ENCODE results near the gene NEGR1. TPM values are rescaled to one million over a fixed set of nuclear protein-coding genes. Genes with fewer than 3 reads are reported as not detected.

The NEGR1 gene
- total RNA-seq, 1 experiment from 2014 or later, result 2.9 TPM

DNA sequence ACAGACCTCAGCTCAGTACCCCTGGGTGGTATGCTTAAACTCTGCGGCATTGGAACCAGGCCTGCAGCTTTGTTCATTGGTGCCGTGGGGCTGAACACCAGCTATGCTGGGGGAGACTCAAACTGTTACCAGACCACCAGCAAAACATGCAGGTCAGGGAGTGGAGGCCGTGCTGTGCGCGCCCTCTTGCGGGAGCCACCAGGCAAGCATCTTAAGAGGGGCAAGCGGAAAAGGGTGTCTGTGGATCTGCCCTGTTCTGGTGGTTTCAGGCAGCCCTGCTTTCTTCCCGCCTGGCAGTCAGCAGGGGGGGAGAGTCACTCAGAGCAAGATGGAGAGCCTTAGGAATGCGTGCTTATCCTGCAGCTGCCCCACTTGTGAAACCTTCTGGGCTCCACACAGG lies 924.6 kb downstream of the NEGR1 start:
- Mint-ChIP-seq H3K27ac (no peak overlapping the region), H3K9me3 (peaks cover 18% of the 10 kb centered on the region), H3K4me1 (no peaks in the 10 kb centered on the region), H3K4me3 (no peak overlapping the region), H3K27me3 (ENCODE audit: low read depth) (no peaks in the 10 kb centered on the region; the same call in 1 of the 2 replicates), H3K36me3 (no peaks in the 10 kb centered on the region)
- CTCF ChIA-PET, result interaction anchor here (0.7 to 2.2 kb wide), 10 partner anchors 14 to 277 kb away, joined by 3 to 12 read pairs (median 4); partner anchors contain the start of gene ZRANB2
- ATAC-seq (peak; percentile 98), DNase-seq (ENCODE audit: low spot score) (peak; percentile 72)
- POLR2A ChIA-PET, result no interaction called here
- peak; percentile 39; the same call in 1 of the 2 replicates for TF ChIP-seq CTCF (IDR thresholded peaks at IDR 0.05)
- peak; percentile 91 for TF ChIP-seq ZNF121 (CRISPR knock-in tag; IDR thresholded peaks at IDR 0.05)
- TF ChIP-seq, protein P1, sequence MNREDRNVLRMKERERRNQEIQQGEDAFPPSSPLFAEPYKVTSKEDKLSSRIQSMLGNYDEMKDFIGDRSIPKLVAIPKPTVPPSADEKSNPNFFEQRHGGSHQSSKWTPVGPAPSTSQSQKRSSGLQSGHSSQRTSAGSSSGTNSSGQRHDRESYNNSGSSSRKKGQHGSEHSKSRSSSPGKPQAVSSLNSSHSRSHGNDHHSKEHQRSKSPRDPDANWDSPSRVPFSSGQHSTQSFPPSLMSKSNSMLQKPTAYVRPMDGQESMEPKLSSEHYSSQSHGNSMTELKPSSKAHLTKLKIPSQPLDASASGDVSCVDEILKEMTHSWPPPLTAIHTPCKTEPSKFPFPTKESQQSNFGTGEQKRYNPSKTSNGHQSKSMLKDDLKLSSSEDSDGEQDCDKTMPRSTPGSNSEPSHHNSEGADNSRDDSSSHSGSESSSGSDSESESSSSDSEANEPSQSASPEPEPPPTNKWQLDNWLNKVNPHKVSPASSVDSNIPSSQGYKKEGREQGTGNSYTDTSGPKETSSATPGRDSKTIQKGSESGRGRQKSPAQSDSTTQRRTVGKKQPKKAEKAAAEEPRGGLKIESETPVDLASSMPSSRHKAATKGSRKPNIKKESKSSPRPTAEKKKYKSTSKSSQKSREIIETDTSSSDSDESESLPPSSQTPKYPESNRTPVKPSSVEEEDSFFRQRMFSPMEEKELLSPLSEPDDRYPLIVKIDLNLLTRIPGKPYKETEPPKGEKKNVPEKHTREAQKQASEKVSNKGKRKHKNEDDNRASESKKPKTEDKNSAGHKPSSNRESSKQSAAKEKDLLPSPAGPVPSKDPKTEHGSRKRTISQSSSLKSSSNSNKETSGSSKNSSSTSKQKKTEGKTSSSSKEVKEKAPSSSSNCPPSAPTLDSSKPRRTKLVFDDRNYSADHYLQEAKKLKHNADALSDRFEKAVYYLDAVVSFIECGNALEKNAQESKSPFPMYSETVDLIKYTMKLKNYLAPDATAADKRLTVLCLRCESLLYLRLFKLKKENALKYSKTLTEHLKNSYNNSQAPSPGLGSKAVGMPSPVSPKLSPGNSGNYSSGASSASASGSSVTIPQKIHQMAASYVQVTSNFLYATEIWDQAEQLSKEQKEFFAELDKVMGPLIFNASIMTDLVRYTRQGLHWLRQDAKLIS (CRISPR knock-in tag; IDR thresholded peaks at IDR 0.05; ENCODE audit: borderline replicate concordance), result no peak
- TF ChIP-seq NFATC4 (CRISPR knock-in tag; IDR thresholded peaks at IDR 0.05), result no peak

DNA sequence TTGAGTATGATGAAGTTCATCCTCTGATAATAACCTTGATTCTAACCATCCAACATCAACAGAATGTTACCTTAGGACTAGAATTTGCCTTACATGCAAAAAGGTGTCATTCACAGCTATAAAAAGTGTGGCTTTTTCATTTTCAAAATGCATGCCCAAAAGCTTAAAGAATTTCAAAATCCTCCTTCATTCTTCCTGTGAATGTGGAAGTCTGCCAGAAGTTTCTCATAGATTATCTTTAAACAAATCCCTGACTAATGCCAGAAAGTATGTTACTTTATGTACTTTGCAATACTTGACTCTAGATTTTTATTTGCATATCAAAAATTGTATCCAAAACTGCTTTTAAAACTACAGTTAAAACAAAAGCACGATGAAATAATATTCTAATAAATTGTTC lies 930.9 kb downstream of the NEGR1 start:
- no peak for DNase-seq (ENCODE audit: low spot score)
- TF ChIP-seq CREM (CRISPR knock-in tag; IDR thresholded peaks at IDR 0.05) (no peak), ZNF121 (CRISPR knock-in tag; IDR thresholded peaks at IDR 0.05) (no peak), ZMAT4 (CRISPR knock-in tag; IDR thresholded peaks at IDR 0.05) (no peak), TP53 (CRISPR knock-in tag; IDR thresholded peaks at IDR 0.05) (no peak)
- no peaks in the 10 kb centered on the region for H3K4me1 Mint-ChIP-seq
- ATAC-seq, result no peak
- no peak overlapping the region for H3K4me3 Mint-ChIP-seq
- H3K27ac Mint-ChIP-seq, result no peak overlapping the region
- ChIA-PET CTCF (no interaction called here), POLR2A (no interaction called here)
- H3K9me3 Mint-ChIP-seq, result peaks cover 18% of the 10 kb centered on the region
- H3K27me3 Mint-ChIP-seq (ENCODE audit: low read depth), result no peaks in the 10 kb centered on the region; the same call in 1 of the 2 replicates
- no peaks in the 10 kb centered on the region for H3K36me3 Mint-ChIP-seq

- Mint-ChIP-seq H3K27me3 (ENCODE audit: low read depth) (no peaks in the 10 kb centered on the region; the same call in 1 of the 2 replicates), H3K27ac (no peak overlapping the region)
- CTCF ChIA-PET, result no interaction called here
Measured at GRCh38 chr1:71350805-71351204, 931.5 kb downstream of the NEGR1 start.

More at GRCh38 chr1:71350805-71351204, 931.5 kb downstream of the NEGR1 start:
- Mint-ChIP-seq H3K4me3 (no peak overlapping the region), H3K36me3 (no peaks in the 10 kb centered on the region), H3K4me1 (no peaks in the 10 kb centered on the region), H3K9me3 (peaks cover 18% of the 10 kb centered on the region)
- DNase-seq (ENCODE audit: low spot score), result no peak
- TF ChIP-seq E2F1 (CRISPR knock-in tag; IDR thresholded peaks at IDR 0.05) (no peak), ZMAT4 (CRISPR knock-in tag; IDR thresholded peaks at IDR 0.05) (no peak), ZNF219 (CRISPR knock-in tag; IDR thresholded peaks at IDR 0.05; ENCODE audit: borderline replicate concordance) (no peak), NR1H2 (CRISPR knock-in tag; IDR thresholded peaks at IDR 0.05) (no peak), ETV6 (CRISPR knock-in tag; IDR thresholded peaks at IDR 0.05) (no peak), ZNF396 (CRISPR knock-in tag; IDR thresholded peaks at IDR 0.05; ENCODE audit: borderline replicate concordance) (no peak), TCF7 (CRISPR knock-in tag; IDR thresholded peaks at IDR 0.05; ENCODE audit: low read depth) (no peak), SMAD4 (CRISPR knock-in tag; IDR thresholded peaks at IDR 0.05) (no peak), NFATC4 (CRISPR knock-in tag; IDR thresholded peaks at IDR 0.05) (no peak)
- TF ChIP-seq, protein P2, sequence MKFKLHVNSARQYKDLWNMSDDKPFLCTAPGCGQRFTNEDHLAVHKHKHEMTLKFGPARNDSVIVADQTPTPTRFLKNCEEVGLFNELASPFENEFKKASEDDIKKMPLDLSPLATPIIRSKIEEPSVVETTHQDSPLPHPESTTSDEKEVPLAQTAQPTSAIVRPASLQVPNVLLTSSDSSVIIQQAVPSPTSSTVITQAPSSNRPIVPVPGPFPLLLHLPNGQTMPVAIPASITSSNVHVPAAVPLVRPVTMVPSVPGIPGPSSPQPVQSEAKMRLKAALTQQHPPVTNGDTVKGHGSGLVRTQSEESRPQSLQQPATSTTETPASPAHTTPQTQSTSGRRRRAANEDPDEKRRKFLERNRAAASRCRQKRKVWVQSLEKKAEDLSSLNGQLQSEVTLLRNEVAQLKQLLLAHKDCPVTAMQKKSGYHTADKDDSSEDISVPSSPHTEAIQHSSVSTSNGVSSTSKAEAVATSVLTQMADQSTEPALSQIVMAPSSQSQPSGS (CRISPR knock-in tag; IDR thresholded peaks at IDR 0.05; ENCODE audit: borderline replicate concordance, low read depth), result no peak
- ATAC-seq, result no peak
- POLR2A ChIA-PET, result no interaction called here
